KOPT-K1 (cell line): ENCODE results near the gene GPR4.
"Not testable (repeated sequence)": the region's sequence is repeated elsewhere in the genome, so short reads cannot be mapped to it uniquely, and the experiment has no call there.

Experiments
- H3K27ac ChIP-seq: fragments of 200-600 bp; sonication (generic); 2 replicates; pipeline ENCODE4 v1.5.1; 2016; ENCODE audit warnings: antibody characterized with exemption, mild to moderate bottlenecking, low read depth, low read length; ENCODE audit not compliant: poor library complexity, severe bottlenecking
- H3K36me3 ChIP-seq: fragments of 200-600 bp; sonication (generic); 2 replicates; pipeline ENCODE4 v1.5.1; 2017; ENCODE audit warnings: antibody characterized with exemption, mild to moderate bottlenecking, low read length, moderate library complexity; ENCODE audit not compliant: insufficient read depth
- H3K9me3 ChIP-seq: fragments of 200-600 bp; sonication (generic); 2 replicates; pipeline ENCODE4 v1.5.1; 2017; ENCODE audit warnings: antibody characterized with exemption, low read length, mild to moderate bottlenecking; ENCODE audit not compliant: insufficient read depth, poor library complexity, severe bottlenecking

The GPR4 gene

DNA sequence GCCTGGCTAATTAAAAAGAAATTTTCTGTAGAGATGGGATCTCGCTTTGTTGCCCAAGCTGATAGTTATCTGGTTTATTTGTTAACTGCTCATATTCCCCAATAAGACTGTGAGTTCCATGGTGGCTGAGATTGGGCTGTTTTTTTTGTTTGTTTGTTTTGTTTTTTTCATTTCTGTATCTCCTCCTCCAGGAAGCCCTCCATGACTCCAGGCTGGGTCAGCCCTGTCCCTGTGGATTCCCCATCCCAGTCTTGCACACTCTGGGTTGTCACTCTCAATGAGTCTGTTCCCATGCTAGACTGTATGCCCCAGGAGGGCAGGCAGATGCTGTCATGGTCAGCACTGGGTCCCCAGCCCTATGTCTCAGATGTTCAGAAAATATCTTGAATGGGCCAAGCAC, 34.3 kb upstream of the GPR4 start:
- no peaks in the 10 kb centered on the region for H3K36me3 ChIP-seq
- no peaks in the 10 kb centered on the region for H3K9me3 ChIP-seq
- H3K27ac ChIP-seq: no peak overlapping the region

- Histone ChIP-seq H3K27ac (no peak overlapping the region), H3K9me3 (no peaks in the 10 kb centered on the region), H3K36me3 (peaks cover 21% of the 10 kb centered on the region)
Measured at GRCh38 chr19:45632468-45633196, 30.6 kb upstream of the GPR4 start.

GRCh38 chr19:45630463-45630862, 28.5 kb upstream of the GPR4 start:
- Histone ChIP-seq H3K9me3 (no peaks in the 10 kb centered on the region), H3K36me3 (peaks cover 35% of the 10 kb centered on the region), H3K27ac (no peak overlapping the region)

GRCh38 chr19:45629704-45630103, 27.7 kb upstream of the GPR4 start:
- Histone ChIP-seq H3K27ac (no peak overlapping the region), H3K36me3 (peaks cover 35% of the 10 kb centered on the region), H3K9me3 (no peaks in the 10 kb centered on the region)

DNA sequence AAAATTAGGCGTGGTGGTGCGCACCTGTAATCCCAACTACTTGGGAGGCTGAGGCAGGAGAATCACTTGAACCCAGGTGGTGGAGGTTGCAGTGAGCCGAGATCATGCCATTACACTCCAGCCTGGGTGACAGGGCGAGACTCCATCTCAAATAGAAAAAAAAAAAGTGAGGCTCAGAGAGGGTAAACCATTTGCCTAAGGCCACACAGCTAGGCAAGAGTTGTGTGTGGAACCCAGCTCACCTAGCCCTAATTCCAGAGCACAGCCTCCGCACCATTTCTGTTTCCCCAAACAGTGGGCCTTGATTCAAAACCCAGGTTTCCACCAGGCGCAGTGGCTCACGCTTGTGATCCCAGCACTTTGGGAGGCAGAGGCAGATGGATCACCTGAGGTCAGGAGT, 26.2 kb upstream of the GPR4 start:
- not testable (repeated sequence) for H3K27ac ChIP-seq, H3K9me3 ChIP-seq
- peaks cover 40% of the 10 kb centered on the region for H3K36me3 ChIP-seq

DNA sequence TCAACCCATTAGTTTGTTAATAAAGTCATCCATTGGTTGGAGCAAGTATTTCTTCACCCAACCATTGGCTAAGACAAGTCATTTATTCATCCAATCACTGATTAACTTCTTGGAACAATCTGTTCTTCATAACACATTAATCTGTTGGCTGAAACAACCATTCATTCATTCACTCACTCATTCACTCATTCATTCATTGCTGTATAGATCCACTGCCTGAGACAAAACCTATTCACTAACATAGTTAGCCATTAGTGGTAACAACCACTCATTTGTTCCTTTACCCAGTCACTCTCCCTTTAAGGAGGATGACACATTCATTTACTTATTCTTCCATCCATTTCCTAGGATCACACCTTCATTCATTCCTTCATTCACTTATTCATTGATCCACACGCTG, 22.0 kb upstream of the GPR4 start:
- Histone ChIP-seq H3K9me3 (no peaks in the 10 kb centered on the region), H3K27ac (no peak overlapping the region), H3K36me3 (peaks cover 57% of the 10 kb centered on the region)

DNA sequence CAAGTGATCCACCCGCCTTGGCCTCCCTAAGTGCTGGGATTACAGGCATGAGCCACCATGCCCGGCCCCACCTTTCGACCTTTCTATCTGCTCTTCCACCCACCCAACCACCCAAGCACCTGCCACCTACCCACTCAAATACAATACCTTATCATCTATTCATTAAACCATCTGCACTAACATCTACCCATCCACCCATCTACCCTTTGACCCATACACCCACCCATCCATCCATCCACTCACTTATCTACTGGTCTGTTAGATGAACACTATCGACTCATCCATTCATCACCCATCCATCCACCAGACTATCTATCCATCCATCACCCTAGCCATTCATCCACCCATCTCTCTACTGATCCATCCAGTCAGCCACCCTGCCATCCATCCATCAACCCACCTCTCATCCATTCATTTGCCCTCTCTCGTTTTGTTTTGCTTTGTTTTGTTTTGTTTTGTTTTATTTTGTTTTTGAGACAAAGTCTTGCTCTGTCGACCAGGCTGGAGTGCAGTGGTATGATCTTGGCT, 20.0 kb upstream of the GPR4 start:
- no peaks in the 10 kb centered on the region for H3K9me3 ChIP-seq
- peaks cover 42% of the 10 kb centered on the region; the same call in 1 of the 2 replicates for H3K36me3 ChIP-seq
- no peak overlapping the region for H3K27ac ChIP-seq

- Histone ChIP-seq H3K9me3 (no peaks in the 10 kb centered on the region), H3K27ac (no peak overlapping the region), H3K36me3 (peaks cover 39% of the 10 kb centered on the region; the same call in 1 of the 2 replicates)
Measured at GRCh38 chr19:45621389-45621788, 19.4 kb upstream of the GPR4 start.

GRCh38 chr19:45616704-45617017, 14.6 kb upstream of the GPR4 start:
- Histone ChIP-seq H3K27ac (no peak overlapping the region), H3K9me3 (no peaks in the 10 kb centered on the region), H3K36me3 (peaks cover 67% of the 10 kb centered on the region; the same call in 1 of the 2 replicates)

DNA sequence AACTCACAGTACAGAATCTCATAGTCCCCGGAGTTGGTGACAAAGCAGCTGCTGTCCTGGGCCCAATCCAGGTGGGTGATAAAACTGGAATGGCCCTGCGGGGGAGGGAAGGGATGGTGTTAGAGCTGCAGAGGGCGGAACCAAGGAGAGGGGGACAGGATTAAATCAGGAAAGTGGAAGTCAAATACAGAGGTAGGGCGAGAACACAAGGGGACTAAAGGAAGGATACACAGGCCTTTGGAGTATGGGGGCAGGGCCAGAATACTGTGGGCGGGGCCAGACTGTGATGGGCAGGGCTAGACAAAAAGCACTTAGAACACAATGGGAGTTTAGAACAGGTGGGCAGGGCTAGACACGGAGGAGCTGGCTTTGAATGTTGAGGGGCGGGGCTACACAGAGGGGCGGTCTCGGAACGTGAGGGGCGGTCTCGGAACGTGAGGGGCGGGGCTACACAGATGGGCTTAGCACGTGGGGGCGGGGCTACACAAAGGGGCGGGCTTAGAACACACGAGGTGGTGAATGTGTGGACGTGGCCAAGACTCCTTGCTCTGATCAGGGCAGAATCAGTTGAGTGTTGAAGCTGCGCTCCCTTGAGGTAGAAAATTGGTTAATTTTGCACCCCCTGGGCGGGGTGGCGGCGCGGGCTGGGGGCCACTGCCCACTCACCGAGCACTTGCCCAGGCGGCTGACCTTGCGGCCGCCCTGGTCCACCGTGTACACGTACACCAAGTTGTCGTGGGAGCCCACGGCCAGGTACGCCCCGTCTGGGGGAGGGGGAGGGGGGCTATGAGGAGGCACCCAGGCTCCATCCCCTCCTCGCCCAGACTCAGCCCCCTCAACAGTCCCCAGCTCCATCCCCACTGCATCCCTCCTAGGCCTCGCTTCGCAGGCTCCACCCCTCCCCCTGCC, 14.0 kb upstream of the GPR4 start:
- Histone ChIP-seq H3K36me3 (peaks cover 65% of the 10 kb centered on the region; the same call in 1 of the 2 replicates), H3K9me3 (no peaks in the 10 kb centered on the region), H3K27ac (no peak overlapping the region)

DNA sequence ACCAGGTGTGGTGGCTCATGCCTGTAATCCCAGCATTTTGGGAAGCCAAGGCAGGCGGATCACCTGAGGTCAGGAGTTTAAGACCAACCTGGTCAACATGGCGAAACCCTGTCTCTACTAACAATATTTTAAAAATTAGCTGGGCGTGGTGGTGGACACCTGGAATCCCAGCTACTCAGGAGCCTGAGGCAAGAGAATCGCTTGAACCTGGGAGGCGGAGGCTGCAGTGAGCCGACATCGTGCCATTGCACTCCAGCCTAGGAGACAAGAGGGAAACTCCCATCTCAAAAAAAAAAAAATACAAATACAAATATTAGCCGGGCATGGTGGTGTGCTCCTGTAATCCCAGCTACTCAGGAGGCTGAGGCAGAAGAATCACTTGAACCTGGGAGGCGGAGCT, 13.0 kb upstream of the GPR4 start:
- not testable (repeated sequence) for H3K27ac ChIP-seq, H3K9me3 ChIP-seq
- peaks cover 66% of the 10 kb centered on the region; the same call in 1 of the 2 replicates for H3K36me3 ChIP-seq

GRCh38 chr19:45613926-45614725, 12.1 kb upstream of the GPR4 start:
- Histone ChIP-seq H3K27ac (no peak overlapping the region), H3K9me3 (no peaks in the 10 kb centered on the region), H3K36me3 (peaks cover 67% of the 10 kb centered on the region)

DNA sequence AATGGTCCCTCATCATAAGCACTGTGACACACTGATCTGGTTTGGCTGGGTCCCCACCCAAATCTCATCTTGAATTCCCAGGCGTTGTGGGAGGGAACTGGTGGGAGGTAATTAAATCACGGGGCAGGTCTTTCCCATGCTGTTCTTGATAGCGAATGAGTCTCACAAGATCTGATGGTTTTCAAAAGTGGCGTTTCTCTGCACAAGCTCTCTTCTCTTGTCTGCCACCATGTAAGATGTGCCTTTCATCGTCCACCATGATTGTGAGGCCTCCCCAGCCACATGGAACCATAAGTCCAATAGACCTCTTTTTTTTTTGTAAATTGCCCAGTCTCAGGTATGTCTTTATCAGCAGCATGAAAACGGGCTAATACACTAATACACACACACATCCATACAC, 6.9 kb upstream of the GPR4 start:
- H3K27ac ChIP-seq: no peak overlapping the region
- H3K36me3 ChIP-seq: peaks cover 46% of the 10 kb centered on the region
- H3K9me3 ChIP-seq: no peaks in the 10 kb centered on the region

GRCh38 chr19:45607071-45608029, 5.3 kb upstream of the GPR4 start:
- Histone ChIP-seq H3K9me3 (no peaks in the 10 kb centered on the region), H3K27ac (no peak overlapping the region), H3K36me3 (peaks cover 31% of the 10 kb centered on the region)
